CD14-positive monocyte (primary cell): Measurements from ENCODE around the gene KCNMA1. TPM values are rescaled to one million over a fixed set of nuclear protein-coding genes. Genes with fewer than 3 reads are reported as not detected.

Experiments used
- DNase-seq, 3 donors: peaks; one replicate each; pipeline ENCODE4 v3.0.0-alpha.2; 2011 to 2022
- H2AFZ ChIP-seq: 2 replicates; pipeline ENCODE4 v1.6.0; 2012; ENCODE audit warnings: mild to moderate bottlenecking, low read depth, low read length, inconsistent platforms; ENCODE audit not compliant: insufficient read depth, poor library complexity, severe bottlenecking
- H3K27ac ChIP-seq, 2 donors: 1 replicate in 1 of 2; 2 replicates in 1 of 2; pipeline ENCODE4 v1.5.1; 2012 to 2013; ENCODE audit warnings: low read length in 2 of 2, control low read depth in 1 of 2, inconsistent platforms in 1 of 2, low read depth in 1 of 2, mild to moderate bottlenecking in 1 of 2
- H3K27me3 ChIP-seq, 2 donors: one replicate each; pipeline versions ENCODE4 v1.6.0 to v1.6.1; 2011 to 2013; ENCODE audit warnings: low read length in 2 of 2; ENCODE audit not compliant: control insufficient read depth in 2 of 2, insufficient read depth in 2 of 2
- H3K36me3 ChIP-seq, 2 donors: replicated peaks in 1 of 2; 1 replicate in 1 of 2; 2 replicates in 1 of 2; pipeline versions ENCODE4 v1.5.1 to v1.6.1; 2012 to 2013; ENCODE audit warnings: low read length in 2 of 2, control low read depth in 1 of 2, inconsistent platforms in 1 of 2, mild to moderate bottlenecking in 1 of 2; ENCODE audit not compliant: insufficient read depth in 2 of 2, control insufficient read depth in 1 of 2
- H3K4me1 ChIP-seq, 2 donors: 1 replicate in 1 of 2; 2 replicates in 1 of 2; pipeline versions ENCODE4 v1.5.1 to v1.6.1; 2012 to 2013; ENCODE audit warnings: low read length in 2 of 2, control low read depth in 1 of 2, inconsistent platforms in 1 of 2, mild to moderate bottlenecking in 1 of 2, moderate library complexity in 1 of 2; ENCODE audit not compliant: insufficient read depth in 2 of 2, control insufficient read depth in 1 of 2
- H3K4me2 ChIP-seq: replicated peaks from 2 replicates; pipeline ENCODE3; 2012; ENCODE audit warnings: low read length, moderate library complexity, mild to moderate bottlenecking; ENCODE audit not compliant: poor library complexity, severe bottlenecking; ENCODE audit errors: extremely low read depth
- H3K4me3 ChIP-seq, 3 experiments: fragments of 200-600 bp in 1 of 3; sonication (generic) in 1 of 3; replicated peaks in 1 of 3; 1 replicate in 2 of 3; 2 replicates in 1 of 3; pipeline ENCODE4 v1.5.1; 2011 to 2013; ENCODE audit warnings: low read length in 3 of 3, mild to moderate bottlenecking in 3 of 3, control low read depth in 2 of 3, low read depth in 2 of 3, inconsistent platforms in 1 of 3, moderate library complexity in 1 of 3
- H3K79me2 ChIP-seq: 2 replicates; pipeline ENCODE4 v1.6.0; 2012; ENCODE audit warnings: mild to moderate bottlenecking, control low read depth, inconsistent platforms, low read length, moderate library complexity; ENCODE audit not compliant: insufficient read depth
- H3K9ac ChIP-seq: 2 replicates; pipeline ENCODE4 v1.6.0; 2017; ENCODE audit warnings: low read length, mild to moderate bottlenecking; ENCODE audit not compliant: insufficient read depth, poor library complexity, severe bottlenecking
- H3K9me3 ChIP-seq, 2 donors: replicated peaks in 1 of 2; 1 replicate in 1 of 2; 2 replicates in 1 of 2; pipeline versions ENCODE4 v1.5.1 to v1.6.1; 2012 to 2013; ENCODE audit warnings: low read length in 2 of 2, control low read depth in 1 of 2; ENCODE audit not compliant: control insufficient read depth in 1 of 2, insufficient read depth in 1 of 2
- H4K20me1 ChIP-seq: 2 replicates; pipeline ENCODE4 v1.6.0; 2012; ENCODE audit warnings: mild to moderate bottlenecking, low read length, control low read depth, moderate library complexity; ENCODE audit not compliant: insufficient read depth
- H3K27ac Mint-ChIP-seq, 7 donors: one replicate each; pipeline ENCODE4 v1.8.0; 2020; ENCODE audit warnings: mild to moderate bottlenecking in 7 of 7, mixed read lengths in 7 of 7, moderate library complexity in 6 of 7, inconsistent platforms in 2 of 7
- H3K27me3 Mint-ChIP-seq, 3 donors: one replicate each; pipeline ENCODE4 v1.8.0; 2021 to 2022; ENCODE audit warnings: low read depth in 3 of 3, mild to moderate bottlenecking in 3 of 3, mixed read lengths in 3 of 3, moderate library complexity in 3 of 3, inconsistent platforms in 1 of 3
- H3K36me3 Mint-ChIP-seq, 2 donors: one replicate each; pipeline ENCODE4 v1.8.0; 2020; ENCODE audit warnings: mixed read lengths in 2 of 2, inconsistent platforms in 1 of 2, mild to moderate bottlenecking in 1 of 2
- H3K4me1 Mint-ChIP-seq: one replicate; pipeline ENCODE4 v1.8.0; 2020; ENCODE audit warnings: mild to moderate bottlenecking, mixed read lengths
- H3K4me3 Mint-ChIP-seq, 2 donors: one replicate each; pipeline ENCODE4 v1.8.0; 2020; ENCODE audit warnings: mild to moderate bottlenecking in 2 of 2, mixed read lengths in 2 of 2, moderate library complexity in 1 of 2
- H3K9me3 Mint-ChIP-seq, 7 donors: one replicate each; pipeline ENCODE4 v1.8.0; 2020 to 2022; ENCODE audit warnings: mixed read lengths in 7 of 7, mild to moderate bottlenecking in 6 of 7, moderate library complexity in 6 of 7, inconsistent platforms in 2 of 7
- CTCF ChIP-seq: fragments of 200-600 bp; IDR thresholded peaks from one replicate; pipeline ENCODE4 v1.8.0; 2022; ENCODE audit warnings: antibody characterized with exemption, mild to moderate bottlenecking
- WGBS: methylation state at CpG from one replicate; pipeline ENCODE4 v1.1.5; 2013; ENCODE audit warnings: missing lambda C conversion rate; ENCODE audit not compliant: insufficient coverage; 5-methylcytosine and 5-hydroxymethylcytosine counted together
- intact Hi-C, 2 donors: fragments of 100-400 bp; cut with micrococcal nuclease; formaldehyde crosslinking; loops; one replicate each; pipeline versions ENCODE4 v1.15.0 to v1.15.1; 2023
- polyA minus RNA-seq: library from RNA; depleted of rRNA, polyadenylated mRNA; stranded (reverse); fragments of >200 nt; gene quantifications from 2 replicates; pipeline ENCODE4 v1.2.3, GENCODE V29; 2012
- polyA plus RNA-seq, 3 donors: library from polyadenylated mRNA; depleted of rRNA in 1 of 3; unstranded in 2 of 3; stranded (reverse) in 1 of 3; fragments of 300-500 nt in 2 of 3; fragments of >200 nt in 1 of 3; fragmentation: Illumina TruSeq in 2 of 3; gene quantifications; 1 replicate in 2 of 3; 2 replicates in 1 of 3; pipeline ENCODE4 v1.2.3, GENCODE V29; 2012 to 2021
- total RNA-seq, 12 experiments: library from RNA in 1 of 12; stranded (reverse) in 1 of 12; fragments of 120-200 nt in 1 of 12; gene quantifications; one replicate each; pipeline ENCODE4 v1.2.4 and lab custom pipeline; 2013 to 2026; ENCODE audit warnings: mixed read lengths in 6 of 12, inconsistent platforms in 1 of 12

KCNMA1 gene
- total RNA-seq (2013): 0.19 TPM
- polyA plus RNA-seq (1 to 10 TPM in 1 of 3 donors, under 1 TPM in 1, not detected in 1; 0.11 to 1.0 TPM), polyA minus RNA-seq (under 0.01 and 0.28 TPM in 2 replicates), total RNA-seq (lab: John Stamatoyannopoulos, UW) (0.07 to 12.8 (median 1.1) reads per million in 11 experiments)

- H3K79me2 ChIP-seq: no peaks in the 10 kb centered on the region
- Mint-ChIP-seq H3K36me3 (peaks cover 0 to 7% of the 10 kb centered on the region in 2 donors), H3K4me3 (peak within 1 kb of the TSS; percentile 86 to 98), H3K27me3 (peaks cover 80 to 83% (median 82%) of the 10 kb centered on the region in 3 donors), H3K27ac (no peak within 1 kb of the TSS), H3K4me1 (peaks cover 21% of the 10 kb centered on the region), H3K9me3 (peaks cover 0 to 16% (median 8%) of the 10 kb centered on the region in 7 donors)
- H3K9ac ChIP-seq: no peak within 1 kb of the TSS
- no peak within 1 kb of the TSS for H2AFZ ChIP-seq
- peaks cover 9 to 14% of the 10 kb centered on the region in 2 donors for H3K4me1 ChIP-seq
- peaks cover 0 to 24% of the 10 kb centered on the region in 2 donors for H3K9me3 ChIP-seq
- peaks cover 62 to 75% of the 10 kb centered on the region in 2 donors for H3K27me3 ChIP-seq
- H3K36me3 ChIP-seq: no peaks in the 10 kb centered on the region
- no peak for DNase-seq
- intact Hi-C loops: no loop called here
- TF ChIP-seq CTCF: no peak
- H4K20me1 ChIP-seq: no peaks in the 10 kb centered on the region
- H3K4me2 ChIP-seq: peak within 1 kb of the TSS; percentile 56
- no peak within 1 kb of the TSS for H3K27ac ChIP-seq
- no peak within 1 kb of the TSS for H3K4me3 ChIP-seq
- 2% methylated on average over 93 of the region's 121 CpGs for WGBS
Measured at GRCh38 chr10:77637532-77638320, at the start of gene KCNMA1. Gene KCNMA1 (minus strand): TSS chr10:77637808.

GRCh38 chr10:77686650-77687417 lies 49.2 kb upstream of the KCNMA1 start:
- H3K4me1 ChIP-seq: no peaks in the 10 kb centered on the region
- no peak overlapping the region for H3K4me2 ChIP-seq
- Mint-ChIP-seq H3K4me3 (peak overlapping the region in 1 of 2 donors; percentile 66), H3K36me3 (no peaks in the 10 kb centered on the region), H3K4me1 (no peaks in the 10 kb centered on the region), H3K9me3 (peaks cover 0 to 4% (median 0%) of the 10 kb centered on the region in 7 donors), H3K27me3 (peaks cover 9 to 28% (median 25%) of the 10 kb centered on the region in 3 donors), H3K27ac (no peak overlapping the region)
- no peaks in the 10 kb centered on the region for H4K20me1 ChIP-seq
- no peak for DNase-seq
- H3K9me3 ChIP-seq: no peaks in the 10 kb centered on the region
- no peak overlapping the region for H3K4me3 ChIP-seq
- H3K79me2 ChIP-seq: no peaks in the 10 kb centered on the region
- peaks cover 0 to 2% of the 10 kb centered on the region in 2 donors for H3K27me3 ChIP-seq
- no peaks in the 10 kb centered on the region for H3K36me3 ChIP-seq
- H2AFZ ChIP-seq: no peak overlapping the region
- no peak for TF ChIP-seq CTCF
- 93% methylated on average over 10 of the region's 11 CpGs for WGBS
- H3K9ac ChIP-seq: no peak overlapping the region
- intact Hi-C loops: no loop called here
- no peak overlapping the region for H3K27ac ChIP-seq
